MV-4-11 (cell line): ENCODE measurements around the gene PCNX3.

Source experiments
- DNase-seq: peaks from one replicate; lab custom pipeline; 2025; lab: John Stamatoyannopoulos, UW

PCNX3 gene

DNA sequence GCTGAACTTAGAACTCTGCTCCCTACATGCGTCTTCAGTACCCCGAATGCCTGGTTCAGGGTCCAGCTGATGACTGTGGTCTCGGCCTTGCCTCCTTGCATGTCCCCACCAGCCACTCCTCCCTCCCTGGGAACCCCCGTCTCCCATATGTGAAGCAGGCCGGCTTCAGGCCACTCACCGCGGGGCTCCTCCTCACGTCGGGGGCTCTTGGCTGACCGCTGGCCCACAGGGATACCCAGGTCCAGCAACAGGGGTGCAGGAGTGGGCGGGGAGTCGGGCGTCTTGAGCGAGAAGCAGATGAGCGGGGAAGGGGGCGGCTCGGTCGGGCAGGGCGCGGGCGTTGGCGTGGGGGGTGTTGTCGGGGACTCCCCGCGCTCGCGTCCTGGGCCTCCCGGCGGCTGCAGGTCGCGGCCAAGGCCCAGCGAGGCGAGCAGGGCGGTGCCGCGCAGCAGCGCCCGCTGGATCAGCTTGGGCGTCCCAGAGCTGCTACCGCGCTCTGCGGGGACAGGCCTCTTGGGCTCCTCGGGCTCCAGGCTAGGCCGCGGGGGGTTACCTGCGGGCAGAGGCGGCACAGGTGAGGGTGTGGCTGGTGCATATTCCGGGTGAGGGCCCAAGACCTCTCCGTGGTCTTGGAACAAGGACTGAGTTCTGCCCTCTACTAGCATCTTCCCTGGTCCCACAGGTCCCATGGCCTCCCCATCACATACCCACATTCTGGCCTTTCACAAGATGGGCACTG is 16.2 kb upstream of the PCNX3 start:
- no peak for DNase-seq

DNA sequence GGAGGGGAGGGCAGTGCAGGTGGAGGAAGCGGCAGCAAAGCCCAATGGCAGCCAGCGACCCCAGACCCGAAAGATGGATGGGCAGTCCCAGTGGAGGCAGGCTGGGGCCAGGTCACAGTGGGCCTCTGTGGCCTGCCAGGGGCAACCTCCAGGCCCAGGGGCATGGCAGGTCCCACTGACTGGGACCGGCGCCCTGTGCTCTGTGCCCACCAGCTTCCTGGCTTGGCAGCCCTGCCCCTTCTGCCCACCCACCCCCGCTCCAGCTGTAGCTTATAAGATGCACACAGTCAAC is 15.7 kb upstream of the PCNX3 start:
- DNase-seq: no peak

DNA sequence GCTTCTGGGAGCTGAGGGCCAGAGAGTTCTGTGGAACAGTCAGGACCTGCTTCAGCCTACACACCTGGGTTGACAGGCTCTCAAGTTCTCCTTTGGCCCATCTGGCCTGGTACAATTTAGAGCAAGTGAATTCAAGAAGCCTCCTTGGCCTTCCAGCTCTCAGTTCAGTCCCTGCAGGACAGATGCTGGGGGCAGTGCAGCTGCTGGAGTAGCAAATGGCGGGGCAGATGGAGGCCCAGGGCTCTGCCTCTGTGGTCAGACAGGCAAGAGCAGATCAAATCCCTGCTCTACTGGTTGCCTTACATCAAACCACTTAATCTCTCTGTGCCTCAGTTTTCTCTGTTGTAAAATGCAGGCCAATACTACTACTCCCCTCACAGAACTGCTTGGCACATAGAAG is 11.3 kb upstream of the PCNX3 start:
- DNase-seq: no peak

DNA sequence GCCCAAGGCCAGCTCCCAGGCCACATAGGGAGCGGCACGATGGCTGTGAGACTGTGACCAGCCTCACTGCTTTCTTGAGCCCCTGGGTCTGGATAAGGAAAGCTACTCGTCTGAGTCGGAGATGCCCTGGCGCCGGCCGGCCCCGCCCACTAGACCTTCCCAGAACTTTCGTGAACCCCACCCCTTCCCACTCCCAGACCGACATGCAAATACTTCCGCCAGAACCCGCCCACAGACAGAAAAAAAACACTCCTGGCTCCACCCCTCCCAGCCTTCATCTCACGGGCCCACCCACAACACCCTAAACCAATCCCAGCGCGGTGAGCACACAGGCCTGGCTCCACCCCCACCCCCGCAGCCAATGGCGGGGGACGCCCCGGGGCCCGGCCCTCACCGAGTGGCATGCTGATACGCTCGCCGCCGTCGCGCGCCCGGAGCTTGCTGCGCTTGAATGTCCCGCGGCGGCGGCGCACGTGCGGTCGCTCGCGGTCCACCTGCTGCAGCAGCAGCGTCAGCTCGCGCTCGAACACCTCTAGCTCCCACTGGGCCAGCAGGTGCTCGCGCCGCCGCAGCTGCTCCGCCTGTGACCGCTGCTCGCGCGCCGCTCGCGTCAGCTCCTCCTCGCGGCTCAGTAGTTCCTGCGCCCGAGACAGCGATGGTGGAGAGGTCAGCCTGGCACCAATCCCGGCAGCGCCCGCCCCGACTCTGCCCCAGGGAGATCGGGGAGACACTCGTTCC is 8.5 kb upstream of the PCNX3 start:
- DNase-seq: no peak

DNA sequence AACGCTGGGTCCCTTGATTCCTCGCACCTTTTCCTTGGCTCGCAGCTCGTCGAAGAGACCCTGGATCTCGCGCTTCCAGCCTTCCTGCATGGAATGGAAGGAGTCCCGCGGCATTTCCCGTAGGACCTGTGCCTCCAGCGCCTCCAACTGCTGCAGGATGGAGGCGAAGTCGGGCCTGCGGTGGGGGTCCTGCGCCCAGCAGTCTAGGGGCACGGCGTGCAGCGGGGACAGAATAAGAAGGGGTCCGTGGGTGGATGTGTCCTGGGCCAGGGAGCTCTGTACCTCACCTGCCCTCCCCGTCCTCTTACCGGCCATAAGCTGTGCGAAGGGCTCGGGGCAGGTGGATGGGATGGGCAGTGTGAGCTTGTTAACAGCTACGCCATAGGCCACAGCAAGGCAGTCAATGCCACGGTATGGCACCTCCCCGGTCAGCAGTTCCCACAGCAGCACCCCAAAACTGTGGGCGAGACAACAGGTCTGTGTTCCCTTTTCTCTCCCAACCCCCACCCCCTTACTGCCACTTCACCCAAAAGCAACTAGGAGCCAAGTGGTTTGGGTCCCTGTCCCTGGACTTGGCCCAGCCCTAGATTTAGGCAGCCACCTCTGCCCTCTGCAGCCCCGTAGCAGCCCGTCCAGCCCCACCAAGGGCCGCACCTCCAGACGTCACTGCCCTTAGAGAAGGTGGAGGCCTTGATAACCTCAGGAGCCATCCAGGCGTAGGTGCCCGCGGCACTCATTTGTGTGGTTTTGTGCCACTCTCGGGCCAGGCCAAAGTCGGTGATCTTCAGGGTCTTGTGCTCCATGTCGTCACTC is 7.8 kb upstream of the PCNX3 start:
- no peak for DNase-seq

- DNase-seq: no peak
These were observed 6.3 kb upstream of the PCNX3 start for GRCh38 chr11:65609229-65609628.

DNA sequence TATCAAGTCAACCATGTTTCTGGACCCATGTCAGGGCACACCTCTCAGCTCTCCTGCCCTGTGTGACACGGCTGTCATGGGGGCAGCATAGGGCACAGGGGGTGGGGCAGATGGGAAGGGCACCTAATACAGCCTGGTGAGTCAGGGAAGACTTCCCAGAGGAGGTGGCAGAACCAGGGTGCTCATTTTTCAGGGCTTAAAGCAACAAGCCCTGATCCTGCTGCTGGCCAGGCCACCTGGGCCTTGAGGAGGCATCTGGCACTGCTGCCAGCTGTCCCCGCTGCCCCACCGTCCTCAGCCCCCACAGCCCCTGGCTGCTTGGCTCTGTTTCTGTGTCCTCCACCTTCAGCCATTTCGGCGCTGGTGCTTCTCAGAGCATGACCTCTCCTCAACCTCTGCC is 5.9 kb upstream of the PCNX3 start:
- DNase-seq: no peak

DNA sequence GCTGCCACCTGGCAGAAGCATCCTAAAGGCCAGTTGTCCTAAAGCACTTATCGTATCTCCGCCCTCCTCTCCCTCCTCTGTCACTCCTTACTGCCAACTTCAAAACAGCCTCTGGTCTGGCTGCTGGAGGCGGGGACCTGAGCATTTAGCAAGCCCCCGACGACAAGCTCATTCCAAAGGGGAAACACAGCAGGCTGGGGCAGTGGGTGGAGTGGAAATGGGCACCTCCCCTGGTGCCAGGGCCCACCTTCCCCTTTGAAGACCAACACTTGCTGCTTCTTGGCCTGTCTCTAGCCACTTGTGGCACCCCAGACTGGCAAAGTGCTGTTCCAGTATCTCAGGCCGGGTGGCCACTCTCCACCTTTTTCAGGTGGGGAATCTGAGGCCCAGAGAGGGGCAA is 5.2 kb upstream of the PCNX3 start:
- no peak for DNase-seq

DNA sequence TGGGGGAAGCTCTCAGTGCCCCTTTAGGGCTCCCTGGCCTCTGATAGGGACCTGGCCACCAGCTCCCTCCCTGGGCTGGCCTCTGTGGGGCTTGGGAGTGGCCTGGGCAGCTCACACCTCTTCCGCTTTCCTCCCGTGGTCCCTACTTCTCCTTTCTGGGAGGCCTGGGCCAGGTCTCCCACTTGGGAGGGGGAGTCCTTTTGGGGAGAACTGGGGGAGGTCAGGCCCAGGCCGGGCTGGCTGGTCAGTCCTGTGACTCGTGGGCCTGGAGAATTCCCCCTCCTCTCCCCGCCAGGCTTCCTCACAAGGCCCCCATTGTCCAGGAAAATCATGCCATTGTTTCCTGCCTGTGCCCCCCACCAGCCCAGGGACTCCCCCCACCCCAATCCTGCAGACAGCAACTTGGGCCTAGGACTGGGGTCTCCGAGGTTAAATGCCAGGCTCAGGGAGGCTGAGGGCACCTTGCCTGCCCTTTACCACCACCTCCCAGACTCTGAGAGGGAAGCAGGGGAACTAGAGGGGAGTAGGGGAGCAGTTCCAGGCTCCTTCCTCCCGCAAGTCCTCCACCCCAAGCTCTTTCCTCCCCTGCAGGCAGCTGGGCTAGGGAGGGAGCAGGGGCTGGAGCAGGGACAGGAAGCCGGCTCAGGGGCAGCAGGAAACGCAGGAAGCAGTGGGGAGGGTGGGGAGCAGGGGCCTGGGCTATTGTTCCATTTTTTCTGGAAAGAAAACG is 4.4 kb upstream of the PCNX3 start:
- peak; percentile 68 for DNase-seq

- no peak for DNase-seq
These were observed 3.6 kb upstream of the PCNX3 start for GRCh38 chr11:65611758-65612603.

- no peak for DNase-seq
These were observed 2.9 kb upstream of the PCNX3 start for GRCh38 chr11:65612691-65613090.

- DNase-seq: no peak
These were observed 2.3 kb upstream of the PCNX3 start for GRCh38 chr11:65613091-65613928.

DNA sequence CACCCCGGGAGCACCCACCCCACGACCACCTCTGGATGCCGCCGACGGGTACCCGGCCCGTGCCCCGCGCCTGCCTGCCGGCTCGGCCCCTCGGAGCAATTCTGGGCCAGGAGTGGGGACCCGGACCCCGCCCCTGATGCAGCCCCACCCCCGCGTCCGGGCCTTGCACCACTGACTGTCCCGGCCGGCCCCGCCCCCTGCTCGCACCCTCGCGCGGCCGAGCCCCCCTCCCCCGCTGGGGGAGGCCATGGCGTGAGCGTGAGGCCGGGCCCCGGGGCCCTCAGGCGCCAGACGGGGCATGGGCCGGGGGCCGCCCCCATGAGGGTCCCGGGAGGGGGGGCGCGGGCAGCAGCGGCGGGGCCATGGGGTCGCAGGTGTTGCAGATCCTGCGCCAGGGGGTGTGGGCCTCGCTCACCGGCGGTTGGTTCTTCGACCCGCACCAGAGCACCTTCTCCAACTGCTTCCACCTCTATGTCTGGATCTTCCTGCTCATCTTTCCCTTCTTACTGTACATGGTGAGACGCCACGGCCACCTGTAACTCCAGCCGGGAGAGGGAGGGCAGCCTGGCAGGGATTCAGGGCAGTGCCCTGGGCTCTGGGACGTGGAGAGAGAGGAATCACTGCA is 486 bp downstream of the PCNX3 start:
- DNase-seq: no peak

DNA sequence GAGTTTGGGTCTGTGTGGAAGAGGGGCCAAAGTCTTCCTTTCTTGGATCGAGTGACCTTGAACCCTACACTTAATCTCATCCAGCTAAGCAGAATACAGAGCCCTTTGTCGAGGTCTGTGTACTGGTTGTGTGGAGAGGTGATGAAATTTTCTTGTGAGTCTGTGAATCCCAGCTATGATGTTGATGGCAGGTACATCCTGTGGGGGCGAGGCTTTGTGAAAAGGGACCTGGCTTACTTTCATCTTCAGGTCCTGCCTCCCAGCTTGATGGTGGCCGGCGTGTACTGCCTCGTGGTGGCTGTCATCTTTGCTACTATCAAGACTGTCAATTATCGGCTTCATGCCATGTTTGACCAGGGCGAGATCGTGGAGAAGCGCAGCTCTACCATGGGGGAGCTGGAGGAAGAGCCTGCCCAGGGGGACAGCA is 1.0 kb downstream of the PCNX3 start:
- no peak for DNase-seq

DNA sequence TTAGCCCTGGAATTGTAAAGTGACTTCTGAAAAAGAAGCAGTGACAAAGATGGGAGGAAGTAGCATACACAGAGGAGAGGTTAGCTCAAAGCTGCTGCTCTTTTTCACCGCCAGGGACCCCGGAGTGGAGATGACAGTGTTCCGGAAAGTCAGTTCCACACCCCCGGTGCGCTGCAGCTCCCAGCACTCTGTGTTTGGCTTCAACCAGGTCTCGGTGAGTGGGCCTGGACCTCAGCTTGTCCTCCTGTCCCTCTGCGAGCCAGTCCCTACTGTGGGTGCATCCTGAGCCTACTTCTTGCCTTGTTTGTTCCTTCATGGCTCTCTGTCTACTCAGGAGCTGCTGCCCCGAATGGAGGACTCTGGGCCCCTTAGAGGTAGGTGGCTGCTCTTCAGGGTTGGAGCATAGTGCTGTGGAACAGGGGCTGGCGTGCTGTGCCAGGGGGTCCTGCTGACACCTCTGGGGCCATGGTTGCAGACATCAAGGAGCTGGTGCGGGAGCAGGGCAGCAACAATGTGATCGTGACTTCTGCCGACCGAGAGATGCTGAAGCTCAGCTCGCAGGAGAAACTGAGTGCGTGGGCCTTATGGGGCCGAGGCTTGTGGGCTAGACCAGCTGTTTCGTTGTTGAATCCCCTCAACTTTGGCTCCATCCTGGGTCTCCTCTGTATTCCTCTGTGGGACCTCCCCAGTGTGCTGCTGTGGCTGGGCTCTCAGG is 1.7 kb downstream of the PCNX3 start:
- DNase-seq: no peak

DNA sequence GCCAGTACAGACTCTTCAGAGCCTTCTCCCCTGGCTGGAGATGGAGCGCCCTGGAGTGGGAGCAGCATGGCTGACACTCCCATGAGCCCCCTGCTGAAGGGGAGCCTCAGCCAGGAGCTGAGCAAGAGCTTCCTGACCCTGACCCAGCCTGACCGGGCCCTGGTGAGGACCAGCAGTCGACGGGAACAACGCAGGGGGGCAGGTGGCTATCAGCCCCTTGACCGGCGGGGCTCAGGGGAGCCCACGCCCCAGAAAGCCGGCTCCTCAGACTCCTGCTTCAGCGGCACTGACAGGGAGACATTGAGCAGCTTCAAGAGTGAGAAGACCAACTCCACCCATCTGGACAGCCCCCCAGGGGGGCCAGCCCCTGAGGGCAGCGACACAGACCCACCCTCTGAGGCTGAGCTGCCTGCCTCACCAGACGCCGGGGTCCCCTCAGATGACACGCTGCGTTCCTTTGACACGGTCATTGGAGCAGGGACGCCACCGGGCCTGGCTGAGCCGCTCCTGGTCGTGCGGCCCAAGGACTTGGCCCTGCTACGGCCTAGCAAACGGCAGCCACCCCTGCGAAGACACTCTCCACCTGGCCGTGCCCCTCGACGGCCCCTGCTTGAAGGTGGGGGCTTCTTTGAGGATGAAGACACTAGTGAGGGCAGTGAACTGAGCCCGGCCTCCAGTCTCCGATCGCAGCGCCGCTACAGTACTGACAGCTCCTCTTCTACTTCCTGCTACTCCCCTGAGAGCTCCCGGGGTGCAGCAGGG is 2.6 kb downstream of the PCNX3 start:
- no peak for DNase-seq

GRCh38 chr11:65618763-65619162 is 3.2 kb downstream of the PCNX3 start:
- DNase-seq: no peak

- DNase-seq: no peak
These were observed 3.8 kb downstream of the PCNX3 start for GRCh38 chr11:65619281-65619928.
